GM20431 (cell line): Measurements from ENCODE around the gene ZNF513.
"Not testable (repeated sequence)": the region's sequence is repeated elsewhere in the genome, so short reads cannot be mapped to it uniquely, and the experiment has no call there.

ENCODE experiments used
- in situ Hi-C: fragments of 300-500 bp; cut with MseI, MboI; formaldehyde crosslinking; loops from one replicate; pipeline ENCODE4 v1.15.0; 2020; ENCODE audit warnings: low sequenced_read_pairs; ENCODE audit not compliant: unreplicated experiment

The ZNF513 gene

GRCh38 chr2:27362678-27363420, 17.7 kb downstream of the ZNF513 start:
- in situ Hi-C loops, result no loop called here

GRCh38 chr2:27356382-27357181, 24.0 kb downstream of the ZNF513 start, which contains the start of gene GTF3C2:
Gene GTF3C2 (minus strand): TSS chr2:27356764. CDS start chr2:27343554, 13,210 bp downstream.
- in situ Hi-C loops, result no loop called here

GRCh38 chr2:27356056-27356381, 24.5 kb downstream of the ZNF513 start:
- in situ Hi-C loops, result no loop called here

GRCh38 chr2:27354597-27354927, 26.0 kb downstream of the ZNF513 start:
- in situ Hi-C loops, result no loop called here

- in situ Hi-C loops, result no loop called here
Measured at GRCh38 chr2:27353762-27354596, 26.6 kb downstream of the ZNF513 start.

GRCh38 chr2:27353386-27353761, 27.2 kb downstream of the ZNF513 start:
- in situ Hi-C loops, result not testable (repeated sequence)

GRCh38 chr2:27351802-27352598, 28.5 kb downstream of the ZNF513 start:
- in situ Hi-C loops, result no loop called here

GRCh38 chr2:27350106-27350693, 30.3 kb downstream of the ZNF513 start:
- in situ Hi-C loops, result no loop called here

- in situ Hi-C loops, result no loop called here
Measured at GRCh38 chr2:27347641-27348040, 32.9 kb downstream of the ZNF513 start.

GRCh38 chr2:27336173-27336572, 44.4 kb downstream of the ZNF513 start:
- in situ Hi-C loops, result no loop called here

- in situ Hi-C loops, result no loop called here
Measured at GRCh38 chr2:27335311-27335710, 45.2 kb downstream of the ZNF513 start.
